ENCODE data around the gene LY6G6F. TPM values are rescaled to one million over a fixed set of nuclear protein-coding genes. Genes with fewer than 3 reads are reported as not detected.

Gene LY6G6F
- total and polyA plus RNA-seq, 2 experiments from 2014 or later: not detected

- H3K36me3 Mint-ChIP-seq (ENCODE audit: low read depth): peaks cover 13% of the 10 kb centered on the region
- Histone ChIP-seq H3K4me3 (no peak overlapping the region), H3K4me2 (no peak overlapping the region), H3K36me3 (ENCODE audit: insufficient read depth) (no peaks in the 10 kb centered on the region), H2AFZ (no peak overlapping the region), H3K27me3 (ENCODE audit: insufficient read depth) (no peaks in the 10 kb centered on the region), H4K20me1 (replicated peaks; ENCODE audit: insufficient read depth) (no peaks in the 10 kb centered on the region; the same call in 1 of the 2 replicates), H3K79me2 (replicated peaks; ENCODE audit: insufficient read depth) (no peaks in the 10 kb centered on the region), H3F3A (replicated peaks; ENCODE audit: low read depth) (0 out of 2 replicates have a peak, but pooled peaks cover 4% of the 10 kb centered on the region), H3K4me1 (ENCODE audit: insufficient read depth) (no peaks in the 10 kb centered on the region), H3K9me2 (ENCODE audit: insufficient read depth) (no peaks in the 10 kb centered on the region), H3K27ac (ENCODE audit: low read depth) (no peak overlapping the region)
- DNase-seq (ENCODE audit: low spot score) (no peak), ATAC-seq (no peak)
- no peaks in the 10 kb centered on the region for H3K9me3 Mint-ChIP-seq
- H3K4me1 Mint-ChIP-seq: peaks cover 6% of the 10 kb centered on the region
- H3K27ac Mint-ChIP-seq: no peak overlapping the region
- no peak for TF ChIP-seq JUNB (IDR thresholded peaks at IDR 0.05; ENCODE audit: unreplicated experiment)
- no peak for TF ChIP-seq ZNF462 (CRISPR knock-in tag; IDR thresholded peaks at IDR 0.05)
- TF ChIP-seq ZNF114 (CRISPR knock-in tag; IDR thresholded peaks at IDR 0.05): no peak
- no peak for TF ChIP-seq CTCF (conservative IDR thresholded peaks at IDR 0.05; ENCODE audit: low read depth in 2 of 2)
- no peak for TF ChIP-seq EZH2phosphoT487 (IDR thresholded peaks at IDR 0.05; ENCODE audit: unreplicated experiment)
- no peak for TF ChIP-seq ETS1 (IDR thresholded peaks at IDR 0.05)
- TF ChIP-seq NANOG (IDR thresholded peaks at IDR 0.05; ENCODE audit: borderline replicate concordance): no peak
- no peak for TF ChIP-seq ZNF331 (CRISPR knock-in tag; IDR thresholded peaks at IDR 0.05; ENCODE audit: low read depth)
- no peak for TF ChIP-seq POLR2AphosphoS5 (IDR thresholded peaks at IDR 0.05; ENCODE audit: low read depth)
- no peak for TF ChIP-seq EZH2 (IDR thresholded peaks at IDR 0.05; ENCODE audit: low read depth, unreplicated experiment)
- no peak for TF ChIP-seq STAT1 (IDR thresholded peaks at IDR 0.05; ENCODE audit: unreplicated experiment)
- TF ChIP-seq CREB1 (CRISPR knock-in tag; IDR thresholded peaks at IDR 0.05; ENCODE audit: low read depth): no peak
- TF ChIP-seq REST (IDR thresholded peaks at IDR 0.05; ENCODE audit: unreplicated experiment): no peak
- peaks cover 8% of the 10 kb centered on the region for H3K27me3 Mint-ChIP-seq (ENCODE audit: insufficient read depth, low read depth, poor library complexity)
- no peak overlapping the region for H3K4me3 Mint-ChIP-seq
These were observed 42.8 kb downstream of the LY6G6F start for GRCh38 chr6:31749301-31750036.
